Loucy (cell line): Measurements from ENCODE around the gene BRD2.
"Not testable (repeated sequence)": the region's sequence is repeated elsewhere in the genome, so short reads cannot be mapped to it uniquely, and the experiment has no call there.

Experiments
- H2AFZ ChIP-seq: fragments of 200-600 bp; sonication (generic); 2 replicates; pipeline ENCODE4 v1.6.0; 2016; ENCODE audit warnings: antibody characterized with exemption, mild to moderate bottlenecking, low read length, moderate library complexity
- H3F3A ChIP-seq: fragments of 200-600 bp; 2 replicates; pipeline ENCODE4 v1.6.0; 2016; ENCODE audit warnings: antibody characterized with exemption, low read depth, mild to moderate bottlenecking
- H3K27me3 ChIP-seq: fragments of 200-600 bp; sonication (generic); 2 replicates; pipeline ENCODE4 v1.6.1; 2014; ENCODE audit warnings: low read length, mild to moderate bottlenecking; ENCODE audit not compliant: insufficient read depth, poor library complexity, severe bottlenecking
- H3K36me3 ChIP-seq: fragments of 200-600 bp; sonication (generic); 2 replicates; pipeline ENCODE4 v1.6.1; 2016; ENCODE audit warnings: low read length; ENCODE audit not compliant: insufficient read depth
- H3K4me1 ChIP-seq: fragments of 200-600 bp; sonication (generic); 2 replicates; pipeline ENCODE4 v1.5.1; 2014; ENCODE audit warnings: low read length, mild to moderate bottlenecking; ENCODE audit not compliant: insufficient read depth, poor library complexity, severe bottlenecking
- H3K4me2 ChIP-seq: fragments of 200-600 bp; sonication (generic); 2 replicates; pipeline ENCODE4 v1.6.0; 2014; ENCODE audit warnings: antibody characterized with exemption, low read length, low read depth, mild to moderate bottlenecking; ENCODE audit not compliant: poor library complexity, severe bottlenecking
- H3K4me3 ChIP-seq: fragments of 200-600 bp; sonication (generic); 2 replicates; pipeline ENCODE4 v1.5.1; 2014; ENCODE audit warnings: low read length, mild to moderate bottlenecking, mixed read lengths; ENCODE audit not compliant: poor library complexity, severe bottlenecking
- H3K79me2 ChIP-seq: fragments of 200-600 bp; sonication (generic); 2 replicates; pipeline ENCODE4 v1.6.1; 2014; ENCODE audit warnings: low read length; ENCODE audit not compliant: insufficient read depth
- H3K9ac ChIP-seq: fragments of 200-600 bp; sonication (generic); 2 replicates; pipeline ENCODE4 v1.6.0; 2014; ENCODE audit warnings: mild to moderate bottlenecking, low read depth, low read length, moderate library complexity; ENCODE audit not compliant: poor library complexity, severe bottlenecking
- H3K9me2 ChIP-seq: fragments of 200-600 bp; sonication (generic); replicated peaks from 2 replicates; pipeline ENCODE4 v1.6.1; 2016; ENCODE audit warnings: low read depth, low read length, mixed read lengths
- H3K9me3 ChIP-seq: fragments of 200-600 bp; sonication (generic); 2 replicates; pipeline ENCODE4 v1.6.1; 2014; ENCODE audit warnings: mild to moderate bottlenecking, antibody characterized with exemption, low read length, low read depth; ENCODE audit not compliant: insufficient read depth
- H4K20me1 ChIP-seq: fragments of 200-600 bp; sonication (generic); 2 replicates; pipeline ENCODE4 v1.6.0; 2014; ENCODE audit warnings: antibody characterized with exemption, low read length, mild to moderate bottlenecking; ENCODE audit not compliant: insufficient read depth, poor library complexity, severe bottlenecking
- EZH2phosphoT487 ChIP-seq: fragments of 200-600 bp; IDR thresholded peaks from 2 replicates; pipeline ENCODE4 v1.6.1; 2018; ENCODE audit warnings: antibody characterized with exemption, mild to moderate bottlenecking, moderate library complexity, borderline replicate concordance
- TF ChIP-seq, protein P1 (sequence below): fragments of 200-600 bp; sonication (generic); conservative IDR thresholded peaks from 2 replicates; pipeline ENCODE4 v1.5.1; 2014; ENCODE audit warnings: mild to moderate bottlenecking, antibody characterized with exemption, low read length

The BRD2 gene

DNA sequence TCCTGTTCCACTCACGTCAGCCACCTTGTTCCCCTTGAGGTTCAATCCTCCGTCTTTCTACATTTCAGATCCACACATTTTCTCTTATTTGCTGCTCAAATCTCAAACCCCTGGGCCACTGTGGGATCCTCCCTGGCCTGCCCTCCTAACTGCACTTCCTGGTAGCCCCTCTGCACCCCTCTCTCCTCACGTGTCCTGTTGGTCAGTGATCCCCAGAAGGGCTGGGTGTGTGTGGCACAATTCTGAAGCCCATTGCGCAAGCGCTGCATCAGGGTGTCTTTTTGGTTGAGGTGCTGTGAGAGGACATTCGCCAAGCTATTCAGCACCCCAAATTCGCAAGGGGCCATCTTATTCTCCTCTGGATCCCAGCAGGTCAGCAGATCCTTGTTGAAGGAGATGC, 29.9 kb upstream of the BRD2 start:
- Histone ChIP-seq H3K36me3 (no peaks in the 10 kb centered on the region), H3F3A (0 out of 2 replicates have a peak, but pooled peaks cover 3% of the 10 kb centered on the region), H3K9ac (no peak overlapping the region), H3K9me3 (no peaks in the 10 kb centered on the region), H4K20me1 (no peaks in the 10 kb centered on the region), H3K27me3 (no peaks in the 10 kb centered on the region), H3K4me2 (no peak overlapping the region), H3K4me3 (no peak overlapping the region), H3K4me1 (peaks cover 35% of the 10 kb centered on the region), H3K79me2 (no peaks in the 10 kb centered on the region; the same call in 1 of the 2 replicates), H2AFZ (no peak overlapping the region), H3K9me2 (no peaks in the 10 kb centered on the region)
- TF ChIP-seq, protein P1, sequence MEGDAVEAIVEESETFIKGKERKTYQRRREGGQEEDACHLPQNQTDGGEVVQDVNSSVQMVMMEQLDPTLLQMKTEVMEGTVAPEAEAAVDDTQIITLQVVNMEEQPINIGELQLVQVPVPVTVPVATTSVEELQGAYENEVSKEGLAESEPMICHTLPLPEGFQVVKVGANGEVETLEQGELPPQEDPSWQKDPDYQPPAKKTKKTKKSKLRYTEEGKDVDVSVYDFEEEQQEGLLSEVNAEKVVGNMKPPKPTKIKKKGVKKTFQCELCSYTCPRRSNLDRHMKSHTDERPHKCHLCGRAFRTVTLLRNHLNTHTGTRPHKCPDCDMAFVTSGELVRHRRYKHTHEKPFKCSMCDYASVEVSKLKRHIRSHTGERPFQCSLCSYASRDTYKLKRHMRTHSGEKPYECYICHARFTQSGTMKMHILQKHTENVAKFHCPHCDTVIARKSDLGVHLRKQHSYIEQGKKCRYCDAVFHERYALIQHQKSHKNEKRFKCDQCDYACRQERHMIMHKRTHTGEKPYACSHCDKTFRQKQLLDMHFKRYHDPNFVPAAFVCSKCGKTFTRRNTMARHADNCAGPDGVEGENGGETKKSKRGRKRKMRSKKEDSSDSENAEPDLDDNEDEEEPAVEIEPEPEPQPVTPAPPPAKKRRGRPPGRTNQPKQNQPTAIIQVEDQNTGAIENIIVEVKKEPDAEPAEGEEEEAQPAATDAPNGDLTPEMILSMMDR = no peak
- no peak for TF ChIP-seq EZH2phosphoT487

DNA sequence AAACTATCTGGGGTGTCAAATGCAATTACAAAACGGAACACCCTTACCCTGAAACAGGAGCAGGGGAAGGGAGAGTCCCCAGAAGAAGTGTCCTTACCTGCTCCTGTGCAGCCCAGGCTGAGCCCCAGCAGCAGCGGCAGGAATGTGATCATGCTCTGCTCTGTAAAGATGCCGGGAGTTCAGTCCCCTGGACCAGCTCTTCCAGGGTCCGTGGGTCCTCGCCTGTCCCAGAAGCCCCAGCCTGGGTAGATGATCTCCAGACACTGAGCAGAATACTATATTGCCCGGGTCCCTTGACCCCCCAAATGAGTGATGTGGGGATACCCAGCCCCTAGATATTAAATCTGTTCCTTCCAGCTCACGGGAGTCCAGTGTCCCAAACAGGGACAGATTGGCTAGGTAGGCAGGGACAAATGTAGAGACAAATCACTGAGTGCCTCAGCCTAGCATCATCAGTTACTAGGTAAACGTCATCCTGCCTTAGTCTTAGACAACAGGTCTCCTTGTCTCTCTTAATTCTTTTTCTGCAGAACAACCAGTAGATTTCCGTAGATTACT, 27.7 kb upstream of the BRD2 start, which contains the start of gene HLA-DMB:
Gene HLA-DMB, minus strand, starts transcription at position 373 of the 558 bp plus-strand sequence. Its CDS starts 221 bp downstream, at position 152.
- Histone ChIP-seq H3K4me2 (peak within 1 kb of the TSS; percentile 89), H2AFZ (peak within 1 kb of the TSS; percentile 74), H3K36me3 (no peaks in the 10 kb centered on the region), H3K4me3 (peak within 1 kb of the TSS; percentile 72), H3K9ac (peak within 1 kb of the TSS; percentile 70), H4K20me1 (no peaks in the 10 kb centered on the region), H3F3A (0 out of 2 replicates have a peak, but pooled peaks cover 3% of the 10 kb centered on the region), H3K9me2 (no peaks in the 10 kb centered on the region), H3K79me2 (no peaks in the 10 kb centered on the region; the same call in 1 of the 2 replicates), H3K9me3 (no peaks in the 10 kb centered on the region), H3K27me3 (no peaks in the 10 kb centered on the region), H3K4me1 (peaks cover 53% of the 10 kb centered on the region)
- TF ChIP-seq EZH2phosphoT487 = no peak
- TF ChIP-seq, protein P1 = no peak

DNA sequence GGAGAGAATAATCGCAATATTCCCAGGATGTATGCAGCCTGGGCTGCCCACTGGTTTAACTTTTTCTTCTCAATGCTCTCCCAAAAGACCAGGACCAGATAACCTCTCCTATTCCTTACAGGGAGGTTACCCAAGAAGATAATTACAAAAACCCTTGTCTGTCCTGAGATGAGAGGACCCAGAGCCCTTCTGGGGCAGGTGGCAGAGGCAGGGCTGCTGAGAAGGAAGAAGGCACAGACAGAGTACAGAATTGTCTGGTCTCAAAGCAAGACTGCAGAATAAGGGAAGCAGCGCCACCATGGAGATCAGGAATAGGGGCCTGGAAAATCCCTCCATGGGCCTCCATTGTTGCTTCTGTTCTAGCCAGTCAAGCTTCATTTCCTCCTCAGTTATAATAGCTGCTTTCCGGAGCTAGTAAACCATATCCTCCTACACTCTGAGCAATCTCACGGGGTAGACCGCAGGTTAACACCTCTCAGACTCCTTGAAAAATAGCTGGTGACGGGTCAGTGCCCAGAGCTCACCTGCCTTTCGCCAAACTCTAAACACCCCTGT, 27.1 kb upstream of the BRD2 start:
- peak overlapping the region; percentile 89 for H3K4me2 ChIP-seq
- no peaks in the 10 kb centered on the region for H3K9me2 ChIP-seq
- peak overlapping the region; percentile 74 for H2AFZ ChIP-seq
- peak overlapping the region; percentile 70 for H3K9ac ChIP-seq
- peak overlapping the region; percentile 72 for H3K4me3 ChIP-seq
- H3K36me3 ChIP-seq = no peaks in the 10 kb centered on the region
- peaks cover 53% of the 10 kb centered on the region for H3K4me1 ChIP-seq
- 0 out of 2 replicates have a peak, but pooled peaks cover 3% of the 10 kb centered on the region for H3F3A ChIP-seq
- H3K9me3 ChIP-seq = no peaks in the 10 kb centered on the region
- no peaks in the 10 kb centered on the region for H3K27me3 ChIP-seq
- no peaks in the 10 kb centered on the region; the same call in 1 of the 2 replicates for H3K79me2 ChIP-seq
- no peaks in the 10 kb centered on the region for H4K20me1 ChIP-seq
- no peak for TF ChIP-seq EZH2phosphoT487
- TF ChIP-seq, protein P1 = no peak

DNA sequence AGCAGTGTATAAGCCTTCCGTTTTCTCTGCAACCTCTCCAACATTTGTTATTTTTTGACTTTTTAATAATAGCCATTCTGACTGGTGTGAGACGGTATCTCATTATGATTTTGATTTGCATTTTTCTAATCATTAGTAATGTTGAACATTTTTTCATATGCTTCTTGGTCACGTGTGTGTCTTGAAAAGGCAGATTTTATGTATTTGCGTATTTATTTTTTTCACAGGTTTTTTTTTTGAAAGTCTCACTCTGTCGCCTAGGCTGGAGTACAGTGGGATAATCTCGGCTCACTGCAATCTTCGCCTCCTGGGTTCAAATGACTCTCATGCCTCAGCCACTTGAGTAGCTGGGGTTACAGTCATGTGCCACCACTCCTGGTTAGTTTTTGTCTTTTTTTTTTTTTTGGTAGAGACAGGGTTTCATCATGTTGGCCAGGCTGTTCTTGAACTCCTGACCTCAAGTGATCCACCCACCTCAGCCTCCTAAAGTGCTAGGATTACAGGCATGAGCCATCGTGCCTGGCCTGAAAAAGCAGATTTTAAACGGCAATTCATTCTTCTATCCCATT, 25.8 kb upstream of the BRD2 start:
- H3K36me3 ChIP-seq, H3K9me2 ChIP-seq, H4K20me1 ChIP-seq, H3K79me2 ChIP-seq, H3K27me3 ChIP-seq, H3F3A ChIP-seq, H3K9ac ChIP-seq, H3K4me3 ChIP-seq, H2AFZ ChIP-seq, H3K9me3 ChIP-seq: not testable (repeated sequence)
- Histone ChIP-seq H3K4me1 (peaks cover 53% of the 10 kb centered on the region), H3K4me2 (peak overlapping the region; percentile 89)
